NCI-H146 (cell line): ENCODE results near the gene HOXB9.

Experiments used
- DNase-seq: peaks from one replicate; lab custom pipeline; 2025; lab: John Stamatoyannopoulos, UW

Gene HOXB9

DNA sequence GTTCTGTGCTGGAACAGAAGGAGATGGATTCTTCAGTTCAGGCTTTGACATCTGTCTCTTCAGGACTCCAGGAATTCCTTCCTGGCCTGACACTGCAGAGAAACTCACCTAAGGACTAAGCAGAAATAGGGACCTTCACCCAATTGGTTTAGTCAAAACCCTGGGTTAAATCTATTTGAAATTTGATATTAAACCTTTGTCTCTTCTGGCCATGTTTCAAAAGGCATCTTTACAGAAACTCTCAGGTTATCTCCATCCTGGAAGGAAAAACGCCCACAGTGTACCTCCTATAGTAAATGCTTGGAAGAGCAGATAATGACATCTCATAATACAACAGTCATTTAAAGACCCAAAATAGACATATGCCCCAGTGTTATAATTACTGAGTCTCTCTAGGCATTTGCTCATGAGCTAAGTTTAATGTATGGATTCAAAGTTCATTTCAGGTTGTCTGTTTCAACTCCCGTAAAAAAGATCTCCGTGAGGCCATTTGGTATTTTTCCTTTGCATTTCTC, 42.4 kb downstream of the HOXB9 start:
- DNase-seq, result no peak

GRCh38 chr17:48582750-48583069, 43.4 kb downstream of the HOXB9 start:
- DNase-seq, result no peak

DNA sequence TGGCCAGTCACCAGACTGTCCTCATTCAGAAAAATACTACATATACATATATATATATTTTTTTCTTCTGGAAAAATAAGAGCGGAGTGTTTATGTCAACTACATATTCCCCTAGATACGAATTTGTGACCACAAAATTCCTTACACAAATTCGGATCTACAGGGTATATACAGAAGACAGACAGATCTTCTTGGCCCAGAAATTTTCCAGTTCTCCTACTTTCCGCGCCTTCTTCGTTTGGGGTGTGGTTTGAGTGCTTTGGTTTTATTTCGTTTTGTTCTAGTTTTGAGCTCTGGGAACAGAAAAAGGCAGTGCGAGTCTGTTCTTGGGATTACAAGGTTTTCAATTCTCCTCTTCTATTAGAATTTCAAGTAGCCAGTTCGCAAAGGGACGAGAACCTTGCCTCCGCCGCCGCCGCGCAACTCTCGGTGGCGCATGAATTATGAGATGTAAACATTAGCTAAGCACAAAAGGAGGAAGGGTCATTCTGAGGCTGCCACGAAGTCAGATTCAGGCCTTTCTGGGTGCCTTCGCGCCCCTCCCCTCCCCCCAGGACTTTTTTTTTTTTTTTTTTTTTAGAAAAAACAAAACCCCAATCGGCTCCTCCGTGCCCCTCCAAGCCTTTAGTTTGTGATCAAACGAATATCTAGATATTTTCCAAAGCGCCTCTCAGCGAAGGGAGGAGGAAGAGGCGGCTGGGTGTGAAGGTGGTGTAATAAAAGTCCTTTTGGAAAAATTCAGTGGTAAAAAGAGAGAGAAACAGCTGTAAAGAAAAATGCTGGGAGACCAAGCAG, 46.2 kb downstream of the HOXB9 start:
- DNase-seq, result no peak

GRCh38 chr17:48579471-48579759, 46.7 kb downstream of the HOXB9 start:
- DNase-seq, result no peak

DNA sequence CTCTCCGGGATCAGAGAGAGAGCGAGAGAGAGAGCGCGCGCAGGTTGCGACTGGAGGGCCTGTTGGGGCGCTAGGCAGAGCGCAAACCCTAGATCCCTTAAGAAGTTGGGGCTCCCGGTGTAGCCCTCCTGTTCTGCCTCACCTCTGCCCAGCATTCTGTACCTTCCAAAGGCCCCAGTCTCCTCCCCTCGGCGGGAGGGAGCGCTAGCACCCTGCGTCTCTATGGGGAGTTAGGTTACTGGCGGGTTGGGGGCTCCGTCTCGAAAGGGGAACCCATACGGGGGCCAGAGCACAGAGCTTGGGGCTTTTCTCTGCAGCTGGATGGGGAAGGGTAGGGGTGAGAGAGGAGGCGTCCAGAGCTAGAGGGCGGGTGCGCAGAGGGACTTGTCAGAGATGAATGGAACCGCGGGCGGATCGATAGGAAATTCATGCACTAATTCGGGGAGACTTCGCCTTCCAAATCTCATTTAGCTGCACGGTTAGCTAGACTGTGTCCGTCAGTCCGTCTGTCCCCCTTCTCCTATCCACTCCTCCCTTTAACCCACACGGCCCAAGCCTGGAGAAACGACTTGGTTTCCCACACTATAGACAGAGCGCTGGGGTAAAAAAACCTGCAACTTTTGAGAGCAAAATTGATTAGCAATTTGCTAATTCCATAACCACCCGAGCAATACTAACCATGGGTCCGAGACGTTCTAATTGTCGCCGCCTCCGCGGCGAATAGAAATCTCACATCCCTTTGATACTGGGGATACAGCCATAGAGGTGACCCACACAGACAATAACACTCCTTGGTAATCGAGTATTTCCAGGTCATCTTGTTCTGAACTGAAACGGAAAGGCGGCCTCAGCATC, 47.3 kb downstream of the HOXB9 start:
- DNase-seq, result no peak

DNA sequence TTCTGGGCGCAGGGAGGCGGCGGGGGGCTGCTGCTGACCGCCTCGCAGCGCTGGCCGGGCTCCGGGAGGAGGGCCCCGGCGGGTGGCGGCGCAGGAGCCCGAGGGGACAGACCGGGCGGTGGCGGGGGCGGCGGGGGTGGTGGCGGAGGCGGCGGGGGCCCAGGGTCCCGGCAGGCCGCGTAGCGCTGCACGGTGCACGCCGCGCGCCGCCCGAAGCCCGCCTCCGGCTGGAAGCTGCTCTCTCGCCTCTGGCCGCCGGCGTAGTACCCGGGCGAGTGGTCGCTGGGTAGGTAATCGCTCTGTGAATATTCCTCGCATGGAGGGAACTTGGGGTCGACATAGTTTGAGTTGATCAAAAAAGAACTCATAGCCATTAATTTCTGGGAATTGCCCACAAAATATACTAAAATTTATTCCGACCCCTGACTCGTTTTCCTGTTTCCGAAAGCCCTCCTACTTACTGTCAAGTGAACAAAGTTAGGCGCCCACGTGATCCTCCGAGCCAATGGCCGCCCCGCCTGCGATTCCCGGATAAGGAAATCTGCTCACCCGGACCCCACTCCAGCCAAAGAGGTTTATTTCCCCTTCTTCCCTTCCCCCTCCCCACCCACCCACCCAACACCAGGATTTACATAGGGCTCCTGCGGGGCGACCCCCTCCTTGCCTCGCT, 48.1 kb downstream of the HOXB9 start, which contains the start of gene HOXB4:
Gene HOXB4, minus strand, starts transcription at position 405 of the 670 bp plus-strand sequence. Its CDS starts 31 bp downstream, at position 374.
- DNase-seq, result peak; percentile 32

- no peak for DNase-seq
Observed at GRCh38 chr17:48577330-48577945, 48.7 kb downstream of the HOXB9 start.

GRCh38 chr17:48576479-48577309, 49.5 kb downstream of the HOXB9 start:
- no peak for DNase-seq

DNA sequence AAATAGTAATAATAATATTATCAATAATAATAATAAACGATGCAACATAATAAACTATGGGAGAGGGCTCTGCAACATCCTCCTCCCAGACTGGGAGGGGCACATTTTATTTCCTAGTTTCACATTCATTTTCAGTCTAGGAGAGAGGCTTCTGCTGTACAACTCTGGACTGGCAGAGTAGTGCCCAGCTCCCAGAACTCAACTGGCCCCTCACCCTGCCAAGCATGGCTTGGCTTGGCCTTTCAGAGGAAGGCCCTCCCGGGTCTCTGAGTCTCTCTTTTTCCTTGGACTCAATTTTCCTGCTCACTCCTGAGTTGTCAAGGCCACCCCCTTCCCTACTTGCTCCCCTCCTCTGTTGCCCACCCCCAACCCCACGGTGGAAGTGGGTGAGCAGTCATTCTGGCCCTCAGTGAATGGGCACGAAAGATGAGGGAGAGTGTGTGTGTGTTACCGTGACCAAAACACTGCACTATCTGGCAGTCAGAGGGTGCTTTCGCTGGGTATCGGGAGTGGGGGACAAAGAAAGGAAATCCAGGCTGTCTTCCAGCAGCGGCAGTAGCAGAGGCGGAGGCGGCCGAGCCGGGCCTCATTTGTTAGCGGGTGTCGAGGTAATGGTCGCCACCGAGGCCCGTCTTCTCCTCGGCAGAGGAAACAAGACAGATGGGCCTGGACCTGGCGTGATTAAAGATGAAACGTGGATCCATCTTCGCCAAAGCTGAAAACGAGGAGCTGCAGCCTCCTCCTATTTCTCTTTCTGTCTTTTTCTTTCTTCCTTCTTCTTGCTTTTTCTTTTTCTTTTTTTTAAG, 50.3 kb downstream of the HOXB9 start:
- no peak for DNase-seq

DNA sequence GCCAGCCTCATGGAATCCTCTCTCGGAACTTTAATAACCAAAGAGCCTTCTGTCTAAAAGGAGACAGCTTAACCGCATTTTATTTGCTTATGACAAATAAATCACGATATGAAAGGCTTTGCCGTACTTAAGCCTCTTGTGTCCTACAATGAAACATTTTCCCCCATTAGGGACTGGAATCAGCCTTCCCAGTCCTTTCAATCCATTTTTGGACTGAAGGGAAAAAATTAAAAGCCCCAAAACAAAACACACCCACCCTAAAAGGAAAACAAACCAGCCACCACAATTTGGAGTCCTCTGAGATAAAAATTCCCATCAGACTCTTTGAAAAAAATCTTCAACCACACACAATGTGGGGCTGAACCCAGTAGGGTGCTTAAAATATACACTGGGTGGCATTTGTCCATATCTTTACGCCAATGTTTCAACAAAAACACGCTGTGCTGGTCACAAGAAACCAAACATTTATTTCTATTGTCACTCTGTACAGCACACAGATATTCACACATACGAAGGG, 51.0 kb downstream of the HOXB9 start:
- no peak for DNase-seq

- no peak for DNase-seq
Observed at GRCh38 chr17:48574505-48575065, 51.6 kb downstream of the HOXB9 start.

GRCh38 chr17:48571826-48572417, 54.2 kb downstream of the HOXB9 start:
- DNase-seq, result no peak
